ENCODE data around the gene PRKAR2A.

- TF ChIP-seq, protein P1, sequence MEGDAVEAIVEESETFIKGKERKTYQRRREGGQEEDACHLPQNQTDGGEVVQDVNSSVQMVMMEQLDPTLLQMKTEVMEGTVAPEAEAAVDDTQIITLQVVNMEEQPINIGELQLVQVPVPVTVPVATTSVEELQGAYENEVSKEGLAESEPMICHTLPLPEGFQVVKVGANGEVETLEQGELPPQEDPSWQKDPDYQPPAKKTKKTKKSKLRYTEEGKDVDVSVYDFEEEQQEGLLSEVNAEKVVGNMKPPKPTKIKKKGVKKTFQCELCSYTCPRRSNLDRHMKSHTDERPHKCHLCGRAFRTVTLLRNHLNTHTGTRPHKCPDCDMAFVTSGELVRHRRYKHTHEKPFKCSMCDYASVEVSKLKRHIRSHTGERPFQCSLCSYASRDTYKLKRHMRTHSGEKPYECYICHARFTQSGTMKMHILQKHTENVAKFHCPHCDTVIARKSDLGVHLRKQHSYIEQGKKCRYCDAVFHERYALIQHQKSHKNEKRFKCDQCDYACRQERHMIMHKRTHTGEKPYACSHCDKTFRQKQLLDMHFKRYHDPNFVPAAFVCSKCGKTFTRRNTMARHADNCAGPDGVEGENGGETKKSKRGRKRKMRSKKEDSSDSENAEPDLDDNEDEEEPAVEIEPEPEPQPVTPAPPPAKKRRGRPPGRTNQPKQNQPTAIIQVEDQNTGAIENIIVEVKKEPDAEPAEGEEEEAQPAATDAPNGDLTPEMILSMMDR (IDR thresholded peaks at IDR 0.05; ENCODE audit: low read depth, low read length): no peak
- no peak for TF ChIP-seq POLR2A (IDR thresholded peaks at IDR 0.05; ENCODE audit: extremely low read depth, insufficient read length)
Observed at GRCh38 chr3:48727511-48727910, 120.2 kb downstream of the PRKAR2A start.
